Left ventricle myocardium inferior (tissue), 1 donor: ENCODE results near the gene CLCN2. TPM values are rescaled to one million over a fixed set of nuclear protein-coding genes. Genes with fewer than 3 reads are reported as not detected.

Experiments used
- DNase-seq: peaks from one replicate; pipeline ENCODE4 v3.0.0-alpha.2; 2020
- H3K27ac ChIP-seq: fragments of 200-600 bp; replicated peaks from 2 replicates; pipeline ENCODE4 v1.8.0; 2021
- H3K27me3 ChIP-seq: fragments of 200-600 bp; 2 replicates; pipeline ENCODE4 v1.8.0; 2021; ENCODE audit warnings: low read depth
- H3K36me3 ChIP-seq: fragments of 200-600 bp; 2 replicates; pipeline ENCODE4 v1.8.0; 2021
- H3K4me1 ChIP-seq: fragments of 200-600 bp; 2 replicates; pipeline ENCODE4 v1.8.0; 2021
- H3K4me3 ChIP-seq: fragments of 200-600 bp; 2 replicates; pipeline ENCODE4 v1.8.0; 2021; ENCODE audit warnings: mild to moderate bottlenecking, moderate library complexity
- H3K9me3 ChIP-seq: fragments of 200-600 bp; replicated peaks from 2 replicates; pipeline ENCODE4 v1.8.0; 2021
- CTCF ChIP-seq: fragments of 200-600 bp; IDR thresholded peaks from 2 replicates; pipeline ENCODE4 v1.8.0; 2021; ENCODE audit warnings: antibody characterized with exemption, mild to moderate bottlenecking, borderline replicate concordance
- intact Hi-C: fragments of 100-400 bp; cut with micrococcal nuclease; formaldehyde crosslinking; loops from one replicate; pipeline ENCODE4 v1.11.0; 2022
- total RNA-seq: library from RNA; stranded (reverse); fragmentation: NEBNext Ultra II Directional; extraction: Animal tissue kit (Norgen Biotek cat#: 25700); gene quantifications from one replicate; pipeline ENCODE4 v1.2.1, GENCODE V29; 2021
- donor health status: DM: no; HTN: yes; CAD: no; lungs with severe emphysema.

CLCN2 gene
- total RNA-seq, 1 donor from 2014 or later: 1.7 TPM

- TF ChIP-seq CTCF: no peak
- H3K27me3 ChIP-seq: peaks cover 54% of the 10 kb centered on the region
- intact Hi-C loops: no loop called here
- H3K4me1 ChIP-seq: no peaks in the 10 kb centered on the region
- no peaks in the 10 kb centered on the region for H3K36me3 ChIP-seq
- H3K27ac ChIP-seq: no peak overlapping the region
- H3K9me3 ChIP-seq: no peaks in the 10 kb centered on the region
- H3K4me3 ChIP-seq: no peak overlapping the region
- no peak for DNase-seq
Measured at GRCh38 chr3:184395320-184395660, 33.9 kb upstream of the CLCN2 start.

- TF ChIP-seq CTCF: no peak
- H3K4me1 ChIP-seq: no peaks in the 10 kb centered on the region
Measured at GRCh38 chr3:184391266-184391665, 29.9 kb upstream of the CLCN2 start.

GRCh38 chr3:184389935-184390528 is 28.6 kb upstream of the CLCN2 start:
- intact Hi-C loops: no loop called here
- Histone ChIP-seq H3K36me3 (no peaks in the 10 kb centered on the region), H3K9me3 (no peaks in the 10 kb centered on the region), H3K4me1 (no peaks in the 10 kb centered on the region), H3K27me3 (peaks cover 35% of the 10 kb centered on the region), H3K27ac (no peak overlapping the region), H3K4me3 (no peak overlapping the region)
- no peak for DNase-seq
- no peak for TF ChIP-seq CTCF

More at GRCh38 chr3:184391266-184391665, 29.9 kb upstream of the CLCN2 start:
- no peaks in the 10 kb centered on the region for H3K9me3 ChIP-seq
- intact Hi-C loops: no loop called here
- no peak overlapping the region for H3K27ac ChIP-seq
- no peaks in the 10 kb centered on the region for H3K36me3 ChIP-seq
- no peak for DNase-seq
- no peak overlapping the region for H3K4me3 ChIP-seq
- H3K27me3 ChIP-seq: peaks cover 31% of the 10 kb centered on the region

GRCh38 chr3:184389384-184389783 is 28.0 kb upstream of the CLCN2 start:
- no peaks in the 10 kb centered on the region for H3K36me3 ChIP-seq
- H3K4me3 ChIP-seq: no peak overlapping the region
- DNase-seq: no peak
- TF ChIP-seq CTCF: no peak
- no peaks in the 10 kb centered on the region for H3K4me1 ChIP-seq
- intact Hi-C loops: no loop called here
- H3K27me3 ChIP-seq: peaks cover 35% of the 10 kb centered on the region
- H3K9me3 ChIP-seq: no peaks in the 10 kb centered on the region
- H3K27ac ChIP-seq: no peak overlapping the region

- Histone ChIP-seq H3K9me3 (no peaks in the 10 kb centered on the region), H3K4me3 (no peak overlapping the region), H3K27ac (no peak overlapping the region), H3K4me1 (no peaks in the 10 kb centered on the region), H3K36me3 (no peaks in the 10 kb centered on the region), H3K27me3 (peaks cover 40% of the 10 kb centered on the region)
- intact Hi-C loops: no loop called here
- no peak for DNase-seq
- no peak for TF ChIP-seq CTCF
Measured at GRCh38 chr3:184388936-184389230, 27.5 kb upstream of the CLCN2 start.
